ENCODE measurements around the gene MBD3L1.

Gene MBD3L1

DNA sequence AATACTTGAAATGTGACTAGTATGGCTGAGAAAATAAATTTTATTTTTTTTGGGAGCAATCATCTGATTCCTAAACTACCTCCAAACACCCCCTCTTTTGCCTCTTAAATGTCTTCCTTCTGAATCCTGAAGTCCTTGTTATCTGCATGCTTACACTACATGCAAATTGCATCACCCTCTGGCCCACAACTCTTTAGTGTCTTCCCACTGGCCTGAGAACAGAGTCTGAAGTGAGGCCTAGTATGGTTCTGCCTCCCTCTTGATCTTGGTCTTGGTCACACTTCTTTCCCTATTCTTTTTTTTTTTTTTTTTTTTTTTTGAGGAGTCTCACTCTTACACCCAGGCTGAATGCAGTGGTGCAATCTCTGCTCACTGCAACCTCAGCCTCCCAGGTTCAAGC lies 4.9 kb upstream of the MBD3L1 start:
- H3F3A ChIP-seq (ENCODE audit: insufficient read depth): no peaks in the 10 kb centered on the region
- H3K9ac ChIP-seq (ENCODE audit: low read length): no peak overlapping the region
- H3K36me3 ChIP-seq (ENCODE audit: low read length): no peaks in the 10 kb centered on the region
- H3K79me2 ChIP-seq (ENCODE audit: insufficient read depth, low read length): no peaks in the 10 kb centered on the region
- H3K27ac ChIP-seq (ENCODE audit: low read depth, low read length): no peak overlapping the region
- no peak overlapping the region for H3K4me2 ChIP-seq (ENCODE audit: low read depth, low read length, poor library complexity, severe bottlenecking)
- no peaks in the 10 kb centered on the region for H3K9me3 ChIP-seq (ENCODE audit: insufficient read depth, low read length)
- no peak overlapping the region for H2AFZ ChIP-seq (ENCODE audit: low read depth, low read length, severe bottlenecking)
- no peaks in the 10 kb centered on the region for H3K9me2 ChIP-seq (replicated peaks; ENCODE audit: insufficient read depth, low read length)
- no peaks in the 10 kb centered on the region for H4K20me1 ChIP-seq (ENCODE audit: low read depth, low read length)
- H3K27me3 ChIP-seq (ENCODE audit: low read length): no peaks in the 10 kb centered on the region
- H3K4me3 ChIP-seq (ENCODE audit: insufficient read depth, low read length, poor library complexity, severe bottlenecking): no peak overlapping the region
- no peak for TF ChIP-seq EZH2phosphoT487 (conservative IDR thresholded peaks at IDR 0.05; ENCODE audit: low read length)
- TF ChIP-seq, protein P1, sequence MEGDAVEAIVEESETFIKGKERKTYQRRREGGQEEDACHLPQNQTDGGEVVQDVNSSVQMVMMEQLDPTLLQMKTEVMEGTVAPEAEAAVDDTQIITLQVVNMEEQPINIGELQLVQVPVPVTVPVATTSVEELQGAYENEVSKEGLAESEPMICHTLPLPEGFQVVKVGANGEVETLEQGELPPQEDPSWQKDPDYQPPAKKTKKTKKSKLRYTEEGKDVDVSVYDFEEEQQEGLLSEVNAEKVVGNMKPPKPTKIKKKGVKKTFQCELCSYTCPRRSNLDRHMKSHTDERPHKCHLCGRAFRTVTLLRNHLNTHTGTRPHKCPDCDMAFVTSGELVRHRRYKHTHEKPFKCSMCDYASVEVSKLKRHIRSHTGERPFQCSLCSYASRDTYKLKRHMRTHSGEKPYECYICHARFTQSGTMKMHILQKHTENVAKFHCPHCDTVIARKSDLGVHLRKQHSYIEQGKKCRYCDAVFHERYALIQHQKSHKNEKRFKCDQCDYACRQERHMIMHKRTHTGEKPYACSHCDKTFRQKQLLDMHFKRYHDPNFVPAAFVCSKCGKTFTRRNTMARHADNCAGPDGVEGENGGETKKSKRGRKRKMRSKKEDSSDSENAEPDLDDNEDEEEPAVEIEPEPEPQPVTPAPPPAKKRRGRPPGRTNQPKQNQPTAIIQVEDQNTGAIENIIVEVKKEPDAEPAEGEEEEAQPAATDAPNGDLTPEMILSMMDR (IDR thresholded peaks at IDR 0.05; ENCODE audit: insufficient read depth, low read length, poor library complexity, severe bottlenecking): no peak

GRCh38 chr19:8831373-8831772 lies 804 bp upstream of the MBD3L1 start:
- Histone ChIP-seq H3K27me3 (ENCODE audit: low read length) (no peaks in the 10 kb centered on the region), H3K4me3 (ENCODE audit: insufficient read depth, low read length, poor library complexity, severe bottlenecking) (no peak overlapping the region), H3K9me2 (replicated peaks; ENCODE audit: insufficient read depth, low read length) (no peaks in the 10 kb centered on the region), H4K20me1 (ENCODE audit: low read depth, low read length) (no peaks in the 10 kb centered on the region), H3K79me2 (ENCODE audit: insufficient read depth, low read length) (no peaks in the 10 kb centered on the region), H3K9ac (ENCODE audit: low read length) (no peak overlapping the region), H2AFZ (ENCODE audit: low read depth, low read length, severe bottlenecking) (no peak overlapping the region), H3K9me3 (ENCODE audit: insufficient read depth, low read length) (no peaks in the 10 kb centered on the region), H3K27ac (ENCODE audit: low read depth, low read length) (no peak overlapping the region), H3K36me3 (ENCODE audit: low read length) (no peaks in the 10 kb centered on the region), H3F3A (ENCODE audit: insufficient read depth) (no peaks in the 10 kb centered on the region), H3K4me2 (ENCODE audit: low read depth, low read length, poor library complexity, severe bottlenecking) (no peak overlapping the region)
- no peak for TF ChIP-seq EZH2phosphoT487 (conservative IDR thresholded peaks at IDR 0.05; ENCODE audit: low read length)
- TF ChIP-seq, protein P1 (IDR thresholded peaks at IDR 0.05; ENCODE audit: insufficient read depth, low read length, poor library complexity, severe bottlenecking): no peak

- no peak overlapping the region for H2AFZ ChIP-seq (ENCODE audit: low read depth, low read length, severe bottlenecking)
Measured at GRCh38 chr19:8831832-8832131, 395 bp upstream of the MBD3L1 start.

More at GRCh38 chr19:8831832-8832131, 395 bp upstream of the MBD3L1 start:
- H3K9me2 ChIP-seq (replicated peaks; ENCODE audit: insufficient read depth, low read length): no peaks in the 10 kb centered on the region
- no peak overlapping the region for H3K4me2 ChIP-seq (ENCODE audit: low read depth, low read length, poor library complexity, severe bottlenecking)
- no peak overlapping the region for H3K4me3 ChIP-seq (ENCODE audit: insufficient read depth, low read length, poor library complexity, severe bottlenecking)
- no peaks in the 10 kb centered on the region for H4K20me1 ChIP-seq (ENCODE audit: low read depth, low read length)
- no peaks in the 10 kb centered on the region for H3K36me3 ChIP-seq (ENCODE audit: low read length)
- H3K27me3 ChIP-seq (ENCODE audit: low read length): no peaks in the 10 kb centered on the region
- no peaks in the 10 kb centered on the region for H3K79me2 ChIP-seq (ENCODE audit: insufficient read depth, low read length)
- TF ChIP-seq, protein P1 (IDR thresholded peaks at IDR 0.05; ENCODE audit: insufficient read depth, low read length, poor library complexity, severe bottlenecking): no peak
- TF ChIP-seq EZH2phosphoT487 (conservative IDR thresholded peaks at IDR 0.05; ENCODE audit: low read length): no peak
- H3K27ac ChIP-seq (ENCODE audit: low read depth, low read length): no peak overlapping the region
- no peaks in the 10 kb centered on the region for H3F3A ChIP-seq (ENCODE audit: insufficient read depth)
- H3K9ac ChIP-seq (ENCODE audit: low read length): no peak overlapping the region
- no peaks in the 10 kb centered on the region for H3K9me3 ChIP-seq (ENCODE audit: insufficient read depth, low read length)

Data from SU-DHL-6 (cell line).